ENCODE data around the gene SVBP.

The SVBP gene

DNA sequence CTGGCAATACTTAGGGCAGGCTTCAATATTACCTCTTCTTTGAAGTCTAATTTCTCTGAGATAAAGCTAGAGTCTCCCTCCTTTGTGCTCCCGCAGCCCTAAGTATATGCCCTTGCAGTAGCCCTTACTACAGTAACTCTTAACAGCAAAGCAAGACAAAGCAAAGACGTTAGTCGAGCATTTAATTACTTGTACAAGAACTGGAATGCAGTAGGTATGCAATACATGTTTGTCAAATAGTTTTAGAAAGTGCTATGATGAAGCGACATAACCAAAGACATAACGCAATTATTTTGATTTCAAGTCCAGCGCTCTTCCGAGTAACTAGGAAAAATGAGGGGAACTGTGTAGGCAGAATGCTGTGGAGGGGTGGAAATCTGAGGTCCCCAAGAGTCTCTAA lies 51.9 kb downstream of the SVBP start:
- no peak for DNase-seq (ENCODE audit: low spot score)

DNA sequence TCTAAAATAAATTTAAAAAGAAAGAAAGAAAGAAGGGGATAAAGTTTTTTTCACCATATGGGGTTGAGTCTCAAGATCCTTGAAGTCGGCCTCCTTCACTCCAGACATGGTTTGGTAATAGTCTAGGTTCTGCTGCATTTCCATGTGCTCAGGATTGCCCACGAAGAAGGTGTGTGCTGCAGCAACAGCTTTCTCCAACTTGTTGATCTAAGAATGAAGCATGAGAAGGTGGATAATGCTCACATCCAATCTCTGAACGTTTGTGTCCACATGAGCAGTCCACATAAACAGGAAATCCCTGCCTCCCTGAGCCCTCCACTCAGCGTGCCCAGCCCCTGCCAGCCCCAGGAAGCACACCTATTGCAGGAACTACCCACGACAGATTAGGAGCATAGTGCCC lies 54.9 kb downstream of the SVBP start:
- no peak for DNase-seq (ENCODE audit: low spot score)

DNA sequence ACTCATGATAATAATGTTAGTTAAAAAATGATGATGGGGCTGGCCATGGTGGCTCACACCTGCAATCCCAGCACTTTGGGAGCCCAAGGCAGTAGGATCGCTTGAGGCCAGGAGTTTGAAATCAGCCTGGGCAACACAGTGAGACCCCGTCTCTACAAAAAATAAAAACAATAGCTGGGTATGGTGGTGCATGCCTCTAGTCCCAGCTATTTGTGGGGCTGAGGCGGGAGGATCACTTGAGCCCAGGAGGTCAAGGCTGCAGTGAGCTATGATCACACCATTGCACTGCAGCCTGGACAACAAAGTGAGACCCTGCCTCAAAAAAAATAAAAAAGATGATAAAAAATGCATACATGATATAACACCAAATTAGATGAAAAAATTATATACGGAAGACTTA lies 55.6 kb downstream of the SVBP start:
- no peak for DNase-seq (ENCODE audit: low spot score)

DNA sequence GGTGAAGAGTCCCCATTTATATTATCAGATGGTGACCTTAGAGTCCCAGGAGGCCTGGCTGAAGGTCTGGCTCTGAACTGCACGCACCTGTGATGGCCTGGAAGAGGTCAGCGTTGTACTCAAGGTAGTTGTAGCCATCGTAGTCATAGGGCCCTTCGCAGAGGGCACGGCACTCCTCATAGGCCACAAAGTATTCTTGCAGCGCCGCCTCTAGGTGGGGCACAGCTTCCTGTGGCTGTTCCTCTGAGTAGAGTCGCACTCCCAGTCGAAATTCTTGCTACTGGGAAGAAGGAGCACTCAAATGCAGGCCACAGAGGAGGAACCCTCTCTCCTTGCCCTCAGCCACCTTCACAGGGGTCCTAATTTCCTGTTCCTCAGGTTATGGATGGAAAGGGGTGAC lies 58.1 kb downstream of the SVBP start:
- DNase-seq (ENCODE audit: low spot score): no peak

DNA sequence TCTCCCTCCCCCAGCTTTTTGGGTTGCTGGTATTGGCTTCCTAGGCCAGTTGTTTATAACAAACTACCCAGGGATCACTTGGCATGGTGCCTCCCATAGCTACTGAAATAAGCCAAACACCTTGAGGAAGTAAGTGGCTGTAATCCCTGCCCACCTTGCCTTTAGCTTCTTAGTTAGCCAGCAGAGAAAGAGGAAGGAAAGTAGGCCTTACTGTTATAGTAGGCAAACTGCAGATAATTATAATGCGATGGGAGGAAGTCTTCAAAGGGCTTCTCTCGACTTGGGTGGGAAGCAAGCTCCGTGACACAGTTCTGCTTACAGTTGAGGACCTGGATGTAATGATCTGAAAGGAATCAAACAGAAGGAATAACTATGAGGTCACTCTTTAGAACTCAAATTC lies 58.6 kb downstream of the SVBP start:
- no peak for DNase-seq (ENCODE audit: low spot score)

DNA sequence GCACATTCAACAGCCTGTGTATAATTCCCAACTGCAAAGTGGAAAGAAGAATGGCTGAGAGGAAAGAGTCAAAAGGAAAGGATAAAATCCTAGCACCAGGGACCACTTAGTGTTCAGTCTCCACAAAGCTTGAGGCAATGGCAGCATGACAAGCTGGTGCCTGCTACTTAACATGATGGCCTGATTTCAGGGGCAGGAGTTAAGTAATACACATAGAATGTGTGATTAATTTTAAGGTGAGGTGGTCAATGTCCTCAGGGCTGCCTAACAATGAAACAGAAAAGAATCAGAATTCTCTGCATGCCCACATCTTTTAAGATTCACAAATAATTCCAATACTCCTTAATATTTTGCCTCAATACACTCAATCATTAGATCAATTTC lies 59.3 kb downstream of the SVBP start:
- DNase-seq (ENCODE audit: low spot score): no peak
